Endometrial microvascular endothelial cells (primary cell): Measurements from ENCODE around the gene ZBTB8B. TPM values are rescaled to one million over a fixed set of nuclear protein-coding genes. Genes with fewer than 3 reads are reported as not detected.

ENCODE experiments used
- in situ Hi-C: cut with HindIII; loops from 2 replicates; pipeline ENCODE4 v1.10.0; 2017; ENCODE audit warnings: low sequenced_read_pairs, low pct_unique_long_range_greater_than_20kb; ENCODE audit errors: inconsistent ontology term
- total RNA-seq: library from RNA; depleted of rRNA; stranded (reverse); fragments of >200 nt; gene quantifications from one replicate; pipeline ENCODE4 v1.2.3, GENCODE V29; 2015; ENCODE audit errors: inconsistent ontology term

ZBTB8B gene
- total RNA-seq, 1 donor from 2014 or later: not detected

GRCh38 chr1:32498751-32499150, 33.9 kb downstream of the ZBTB8B start:
- in situ Hi-C loops: no loop called here

GRCh38 chr1:32500387-32501209, 35.7 kb downstream of the ZBTB8B start:
- in situ Hi-C loops: no loop called here

- in situ Hi-C loops: no loop called here
These were observed 37.0 kb downstream of the ZBTB8B start for GRCh38 chr1:32501865-32502264.

- in situ Hi-C loops: no loop called here
These were observed 38.3 kb downstream of the ZBTB8B start for GRCh38 chr1:32503153-32503552.

GRCh38 chr1:32507021-32507420, 42.1 kb downstream of the ZBTB8B start:
- in situ Hi-C loops: no loop called here

GRCh38 chr1:32508761-32509160, 43.9 kb downstream of the ZBTB8B start:
- in situ Hi-C loops: no loop called here

GRCh38 chr1:32509939-32510338, 45.1 kb downstream of the ZBTB8B start:
- in situ Hi-C loops: no loop called here

Other genes starting within 250 kb of the ZBTB8B start
- gene TMEM234, start 242.7 kb upstream of the ZBTB8B start, total RNA-seq: 16.3 TPM
- 474 TPM for gene EIF3I, start 242.7 kb upstream of the ZBTB8B start, total RNA-seq
- gene FAM167B, start 217.8 kb upstream of the ZBTB8B start, total RNA-seq: 9.3 TPM
- gene LCK, start 213.8 kb upstream of the ZBTB8B start, total RNA-seq: not detected
- gene HDAC1, start 173.0 kb upstream of the ZBTB8B start, total RNA-seq: 173 TPM
- gene MARCKSL1, start 128.8 kb upstream of the ZBTB8B start, total RNA-seq: 70.8 TPM
- 1.6 TPM for gene FAM229A, start 102.6 kb upstream of the ZBTB8B start, total RNA-seq
- not detected for gene TSSK3, start 102.5 kb upstream of the ZBTB8B start, total RNA-seq
- 67.0 TPM for gene BSDC1, start 70.6 kb upstream of the ZBTB8B start, total RNA-seq
- gene ZBTB8A, start 74.4 kb downstream of the ZBTB8B start, total RNA-seq: 6.2 TPM
- gene ZBTB8OS, start 185.5 kb downstream of the ZBTB8B start, total RNA-seq: 26.5 TPM
- gene RBBP4, start 186.1 kb downstream of the ZBTB8B start, total RNA-seq: 163 TPM
- 8.9 TPM for gene SYNC, start 237.7 kb downstream of the ZBTB8B start, total RNA-seq